ENCODE results near the gene PPARG. TPM values are rescaled to one million over a fixed set of nuclear protein-coding genes. Genes with fewer than 3 reads are reported as not detected.

PPARG gene
- polyA plus RNA-seq, 1 experiment: 3.5 TPM

DNA sequence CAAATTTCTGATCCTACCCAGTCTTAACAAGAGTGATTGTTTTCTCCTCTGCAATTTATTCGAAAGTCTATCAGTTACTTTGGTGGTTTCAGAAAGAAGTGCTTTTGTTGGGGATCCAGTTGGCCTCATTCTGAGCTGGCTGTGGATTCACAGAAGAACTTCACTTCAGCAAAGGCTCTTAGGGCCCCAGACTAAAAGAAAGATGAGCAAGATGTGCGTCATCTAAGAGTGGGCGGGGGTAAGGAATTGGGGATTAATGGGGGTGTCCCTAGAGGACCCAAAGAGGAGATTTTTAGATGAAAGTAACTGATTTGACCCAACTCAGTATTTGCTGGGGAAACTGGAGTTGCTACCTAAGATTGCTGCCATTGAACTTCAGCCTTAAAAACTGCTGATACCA, 131.5 kb downstream of the PPARG start:
- CTCF ChIA-PET: no interaction called here
- DNase-seq (ENCODE audit: low read depth): no peak
- H3K4me3 ChIP-seq (ENCODE audit: low read depth, low read length): no peak overlapping the region
- POLR2A ChIA-PET: no interaction called here
- H3K27me3 ChIP-seq (ENCODE audit: control insufficient read depth, insufficient read depth, low read length): no peaks in the 10 kb centered on the region
- no peaks in the 10 kb centered on the region for H3K36me3 ChIP-seq (ENCODE audit: control insufficient read depth, insufficient read depth, low read length)
- TF ChIP-seq CTCF (IDR thresholded peaks at IDR 0.05; ENCODE audit: insufficient read depth, low read depth, low read length): no peak

DNA sequence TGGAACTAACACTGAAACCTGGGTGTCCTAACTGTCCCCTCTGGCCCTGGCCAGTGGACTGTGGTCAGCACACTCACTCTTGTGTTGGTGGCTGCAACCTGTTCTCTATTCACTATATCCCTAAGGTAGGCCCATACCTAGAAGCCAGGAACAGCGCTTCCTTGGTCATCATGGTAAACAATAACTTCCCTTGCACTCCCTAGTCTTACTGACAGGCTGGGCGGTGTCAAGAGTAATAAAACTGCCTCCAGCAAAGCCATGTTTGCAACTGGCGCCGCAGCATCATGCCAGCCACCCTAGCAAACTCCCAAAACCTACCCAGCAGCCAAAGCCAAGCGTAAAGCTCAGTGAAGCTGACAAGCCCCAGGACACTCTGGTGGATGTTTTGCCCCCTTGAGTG, 132.3 kb downstream of the PPARG start:
- no peak overlapping the region for H3K4me3 ChIP-seq (ENCODE audit: low read depth, low read length)
- DNase-seq (ENCODE audit: low read depth): no peak
- CTCF ChIA-PET: interaction anchor here (0.9 to 3.0 kb wide), 3 partner anchors 11 to 28 kb away, joined by 3 to 8 read pairs (median 4); no protein-coding TSS in a partner anchor
- no peak for TF ChIP-seq CTCF (IDR thresholded peaks at IDR 0.05; ENCODE audit: insufficient read depth, low read depth, low read length)
- H3K27me3 ChIP-seq (ENCODE audit: control insufficient read depth, insufficient read depth, low read length): no peaks in the 10 kb centered on the region
- POLR2A ChIA-PET: no interaction called here
- H3K36me3 ChIP-seq (ENCODE audit: control insufficient read depth, insufficient read depth, low read length): no peaks in the 10 kb centered on the region

DNA sequence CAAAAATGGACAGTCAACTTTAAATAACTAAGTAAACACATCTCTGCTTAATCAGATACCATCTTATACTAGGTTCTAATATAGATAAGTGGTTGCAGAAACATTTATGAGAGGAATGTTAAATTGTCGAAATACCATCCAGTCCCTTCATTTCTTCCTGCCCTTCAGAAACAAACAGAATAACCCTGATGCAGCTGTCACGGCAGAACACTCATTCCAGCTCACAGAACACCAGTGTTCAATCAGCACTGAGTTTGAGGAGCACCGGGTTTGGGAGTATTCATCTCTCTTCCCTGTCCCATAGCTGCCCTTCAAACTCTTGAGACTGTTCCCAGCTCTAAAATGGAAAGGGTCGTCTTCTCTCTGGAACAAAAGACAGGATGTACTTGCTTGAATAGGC, 134.3 kb downstream of the PPARG start:
- no peak overlapping the region for H3K4me3 ChIP-seq (ENCODE audit: low read depth, low read length)
- H3K27me3 ChIP-seq (ENCODE audit: control insufficient read depth, insufficient read depth, low read length): no peaks in the 10 kb centered on the region
- DNase-seq (ENCODE audit: low read depth): no peak
- H3K36me3 ChIP-seq (ENCODE audit: control insufficient read depth, insufficient read depth, low read length): no peaks in the 10 kb centered on the region
- TF ChIP-seq CTCF (IDR thresholded peaks at IDR 0.05; ENCODE audit: insufficient read depth, low read depth, low read length): no peak
- CTCF ChIA-PET: interaction anchor here (0.6 to 3.0 kb wide), 3 partner anchors 9 to 17 kb away, joined by 3 to 8 read pairs (median 3); no protein-coding TSS in a partner anchor
- POLR2A ChIA-PET: no interaction called here

- TF ChIP-seq CTCF (IDR thresholded peaks at IDR 0.05; ENCODE audit: insufficient read depth, low read depth, low read length): no peak
- no peak for DNase-seq (ENCODE audit: low read depth)
- no peaks in the 10 kb centered on the region for H3K27me3 ChIP-seq (ENCODE audit: control insufficient read depth, insufficient read depth, low read length)
- ChIA-PET POLR2A (no interaction called here), CTCF (interaction anchor here (1.0 to 3.0 kb wide), 2 partner anchors 8 to 11 kb away, joined by 3 to 8 read pairs; no protein-coding TSS in a partner anchor)
- no peaks in the 10 kb centered on the region for H3K36me3 ChIP-seq (ENCODE audit: control insufficient read depth, insufficient read depth, low read length)
- no peak overlapping the region for H3K4me3 ChIP-seq (ENCODE audit: low read depth, low read length)
Measured at GRCh38 chr3:12423918-12424630, 135.2 kb downstream of the PPARG start.

DNA sequence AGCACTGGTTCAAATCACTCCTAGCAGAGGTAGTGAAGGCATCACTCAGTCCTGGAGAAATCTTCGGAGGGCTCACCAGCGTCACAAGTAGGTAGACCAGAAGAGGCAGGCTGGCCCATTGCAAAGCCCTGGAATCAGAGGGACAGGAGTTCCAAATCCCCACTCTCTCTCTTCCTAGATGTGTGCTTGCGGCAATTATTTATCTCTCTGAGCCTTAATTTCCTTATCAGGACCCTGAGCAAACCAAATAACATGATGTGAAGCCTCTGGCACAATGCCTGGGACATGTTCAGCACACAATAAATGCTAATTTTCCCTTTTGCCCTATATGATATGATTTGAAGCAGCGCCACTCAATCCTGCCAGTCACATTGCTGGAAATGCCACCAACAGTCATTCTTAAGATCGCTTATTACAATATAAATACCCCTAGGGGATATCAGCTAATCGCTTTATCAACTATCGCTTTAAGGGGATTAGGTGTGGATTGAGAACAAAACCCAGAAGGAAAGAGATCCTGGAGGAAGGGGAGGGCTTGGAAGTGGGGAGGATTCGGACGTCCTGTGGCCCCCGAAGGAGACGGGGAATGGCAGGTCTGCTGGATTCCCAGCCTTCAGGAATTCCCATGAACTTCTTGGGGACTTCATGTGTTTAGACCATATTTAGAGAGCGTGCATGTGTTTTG, 135.9 kb downstream of the PPARG start:
- no peaks in the 10 kb centered on the region for H3K27me3 ChIP-seq (ENCODE audit: control insufficient read depth, insufficient read depth, low read length)
- H3K36me3 ChIP-seq (ENCODE audit: control insufficient read depth, insufficient read depth, low read length): no peaks in the 10 kb centered on the region
- ChIA-PET POLR2A (no interaction called here), CTCF (no interaction called here)
- TF ChIP-seq CTCF (IDR thresholded peaks at IDR 0.05; ENCODE audit: insufficient read depth, low read depth, low read length): no peak
- DNase-seq (ENCODE audit: low read depth): no peak
- no peak overlapping the region for H3K4me3 ChIP-seq (ENCODE audit: low read depth, low read length)

Measured in BJ (cell line).